IPS-18a (cell line): ENCODE measurements around the gene FBXW8.
A peak's percentile ranks its signal among the peaks of the same experiment; 100 is the strongest.

Source experiments
- H3K27ac ChIP-seq: one replicate; pipeline ENCODE4 v1.5.1; 2013; ENCODE audit warnings: low read length
- H3K27me3 ChIP-seq: one replicate; pipeline ENCODE4 v1.6.1; 2013; ENCODE audit warnings: mild to moderate bottlenecking, low read length; ENCODE audit not compliant: control insufficient read depth, insufficient read depth
- H3K36me3 ChIP-seq: one replicate; pipeline ENCODE4 v1.6.1; 2013; ENCODE audit warnings: low read depth, low read length; ENCODE audit not compliant: control insufficient read depth
- H3K4me1 ChIP-seq: one replicate; pipeline ENCODE4 v1.6.1; 2013; ENCODE audit warnings: low read depth, low read length; ENCODE audit not compliant: control insufficient read depth
- H3K4me3 ChIP-seq: one replicate; pipeline ENCODE4 v1.5.1; 2013; ENCODE audit warnings: low read length
- H3K9ac ChIP-seq: one replicate; pipeline ENCODE4 v1.6.1; 2013; ENCODE audit warnings: mild to moderate bottlenecking, low read length, moderate library complexity
- H3K9me3 ChIP-seq: one replicate; pipeline ENCODE4 v1.6.1; 2013; ENCODE audit warnings: low read depth, low read length; ENCODE audit not compliant: control insufficient read depth

The FBXW8 gene

DNA sequence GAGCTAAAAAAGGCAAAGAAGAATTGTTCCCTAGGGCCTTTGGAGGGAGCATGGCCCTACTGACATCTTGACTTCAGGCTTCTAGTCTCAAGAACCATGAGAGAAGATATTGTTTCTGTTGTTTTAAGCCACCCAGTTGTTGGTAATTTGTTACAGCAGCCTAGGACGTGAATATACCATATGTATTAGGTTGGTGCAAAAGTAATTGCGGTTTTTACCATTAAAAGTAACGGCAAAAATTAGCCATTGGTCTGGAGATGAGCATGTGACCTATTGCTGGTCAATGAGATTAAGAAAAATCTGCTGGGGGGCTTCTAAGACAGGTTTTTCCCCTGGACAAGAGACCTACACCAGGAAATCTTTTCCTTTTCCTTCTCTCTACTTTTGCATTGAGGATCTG lies 19.7 kb upstream of the FBXW8 start:
- Histone ChIP-seq H3K9me3 (no peaks in the 10 kb centered on the region), H3K4me1 (peaks cover 4% of the 10 kb centered on the region), H3K27ac (no peak overlapping the region), H3K27me3 (no peaks in the 10 kb centered on the region), H3K36me3 (no peaks in the 10 kb centered on the region), H3K9ac (no peak overlapping the region), H3K4me3 (no peak overlapping the region)

DNA sequence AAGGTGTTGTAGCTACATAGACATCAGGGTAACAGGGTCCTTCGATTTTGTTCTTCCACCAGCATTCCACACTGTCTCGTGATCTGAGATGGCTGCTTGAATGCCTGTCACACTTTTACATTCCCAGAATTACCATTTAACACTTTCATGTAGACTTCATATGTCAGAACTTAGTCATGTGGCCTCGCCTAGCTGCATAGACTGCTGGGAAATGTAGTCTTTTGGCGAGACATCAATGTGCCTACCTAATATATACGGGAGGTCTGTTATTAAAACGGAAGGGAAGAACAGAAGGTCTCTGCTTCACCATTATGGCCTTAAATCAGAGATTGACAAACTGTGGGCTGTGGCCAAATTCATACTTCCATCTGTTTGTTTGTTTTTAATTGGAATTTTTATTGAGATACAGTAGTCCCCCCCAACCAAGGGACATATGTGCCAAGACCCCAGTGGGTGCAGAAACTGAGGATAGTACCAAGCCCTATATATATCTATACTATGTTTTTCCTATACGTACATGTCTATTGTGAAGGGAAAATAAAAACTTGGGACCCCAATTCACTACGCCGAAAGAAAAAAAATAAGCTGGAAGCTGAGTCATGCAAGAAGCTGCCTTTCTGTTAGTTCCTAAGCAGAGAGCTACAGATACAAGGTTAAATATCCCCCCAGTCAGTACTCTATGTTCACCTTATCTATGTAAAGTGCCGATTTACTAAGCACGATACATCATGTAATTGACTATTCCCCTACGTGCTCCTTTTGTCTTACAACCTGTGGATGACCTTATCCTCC lies 18.2 kb upstream of the FBXW8 start:
- no peak overlapping the region for H3K9ac ChIP-seq
- no peaks in the 10 kb centered on the region for H3K27me3 ChIP-seq
- H3K4me1 ChIP-seq, result peaks cover 4% of the 10 kb centered on the region

DNA sequence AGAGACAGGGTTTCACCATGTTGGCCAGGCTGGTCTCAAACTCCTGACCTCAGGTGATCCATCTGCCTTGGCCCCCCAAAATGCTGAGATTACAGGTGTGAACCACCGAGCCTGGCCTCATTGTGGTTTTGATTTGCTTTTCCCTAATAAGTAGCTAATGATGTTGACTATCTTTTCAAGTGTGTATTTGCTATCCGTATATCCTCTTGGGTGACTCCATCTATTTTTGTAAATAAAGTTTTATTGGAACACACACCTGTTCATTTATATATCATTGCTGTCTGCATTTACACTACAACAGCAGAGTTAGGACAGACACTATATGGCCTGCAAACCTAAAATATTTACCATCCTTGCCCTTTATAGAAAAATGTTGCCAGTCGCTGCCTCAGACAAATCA lies 15.8 kb upstream of the FBXW8 start:
- Histone ChIP-seq H3K4me3 (no peak overlapping the region), H3K27ac (no peak overlapping the region), H3K36me3 (no peaks in the 10 kb centered on the region), H3K27me3 (no peaks in the 10 kb centered on the region), H3K4me1 (peaks cover 4% of the 10 kb centered on the region), H3K9ac (no peak overlapping the region), H3K9me3 (no peaks in the 10 kb centered on the region)

More for the DNA sequence above, 18.2 kb upstream of the FBXW8 start:
- Histone ChIP-seq H3K4me3 (no peak overlapping the region), H3K9me3 (no peaks in the 10 kb centered on the region), H3K27ac (no peak overlapping the region), H3K36me3 (no peaks in the 10 kb centered on the region)

DNA sequence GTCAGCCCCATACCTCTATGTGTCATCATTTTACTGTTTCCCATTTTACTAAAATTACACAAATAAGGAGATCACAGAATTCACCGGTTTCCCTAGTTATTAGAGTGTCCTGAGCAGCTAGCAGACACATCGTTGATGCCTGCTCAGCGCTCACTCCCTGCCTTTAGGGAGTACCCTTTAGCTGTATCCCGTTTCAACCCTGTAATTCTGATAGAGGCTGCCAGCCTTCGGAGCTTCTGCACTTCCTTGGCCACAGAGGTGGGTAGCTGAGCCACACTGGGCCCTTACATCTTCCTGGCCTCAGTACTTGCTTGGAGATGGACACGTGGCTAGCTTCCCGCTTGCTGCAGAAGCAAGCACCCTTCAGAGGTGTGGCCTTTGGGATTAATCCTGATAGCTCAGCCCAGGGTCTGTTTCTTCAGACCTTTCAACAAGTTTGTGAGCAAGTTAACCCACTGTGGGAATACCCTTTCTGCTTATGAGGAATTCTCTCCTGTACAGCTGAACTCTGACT lies 14.3 kb upstream of the FBXW8 start:
- Histone ChIP-seq H3K36me3 (no peaks in the 10 kb centered on the region), H3K9ac (no peak overlapping the region), H3K27ac (no peak overlapping the region), H3K27me3 (no peaks in the 10 kb centered on the region), H3K9me3 (no peaks in the 10 kb centered on the region), H3K4me3 (no peak overlapping the region), H3K4me1 (peaks cover 4% of the 10 kb centered on the region)

DNA sequence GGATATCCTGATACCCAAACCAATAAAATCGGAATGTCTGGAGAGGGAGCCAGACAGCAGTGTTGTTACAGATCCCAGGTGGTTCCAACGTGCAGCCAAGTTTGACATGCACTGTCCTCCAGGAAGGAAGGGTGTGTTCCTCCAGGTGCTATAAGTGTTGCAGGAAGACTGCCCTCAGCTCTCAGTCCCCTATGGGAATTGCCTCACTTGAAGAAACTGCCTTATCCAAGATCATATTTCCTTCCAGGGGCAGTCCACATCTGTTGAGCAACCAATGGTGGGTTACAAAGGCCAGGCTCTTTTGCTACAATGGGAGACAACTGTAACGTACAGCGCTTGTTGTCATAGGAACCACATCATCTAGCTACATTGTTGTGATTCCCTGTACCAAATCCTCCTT lies 13.3 kb upstream of the FBXW8 start:
- Histone ChIP-seq H3K27me3 (no peaks in the 10 kb centered on the region), H3K4me3 (no peak overlapping the region)

DNA sequence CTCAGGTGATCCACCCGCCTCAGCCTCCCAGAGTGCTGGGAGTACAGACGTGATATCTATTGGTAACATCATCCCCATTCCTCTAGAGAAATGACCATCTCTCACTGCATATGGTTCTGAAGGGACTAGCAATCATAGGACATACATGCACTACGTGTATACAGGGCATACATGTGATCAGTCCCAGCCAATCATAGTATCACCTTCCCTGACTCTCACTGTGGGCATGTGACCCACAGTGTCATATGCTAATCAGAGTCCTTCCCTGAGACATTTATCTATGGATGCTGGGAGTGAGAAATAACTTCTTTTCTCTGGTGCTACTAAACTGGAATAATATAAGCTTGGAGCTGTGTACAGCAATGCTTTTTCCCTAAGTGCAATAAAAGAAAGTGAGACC lies 12.1 kb upstream of the FBXW8 start:
- no peaks in the 10 kb centered on the region for H3K4me1 ChIP-seq
- no peak overlapping the region for H3K4me3 ChIP-seq
- H3K27me3 ChIP-seq, result no peaks in the 10 kb centered on the region
- H3K36me3 ChIP-seq, result no peaks in the 10 kb centered on the region
- no peak overlapping the region for H3K9ac ChIP-seq
- H3K9me3 ChIP-seq, result no peaks in the 10 kb centered on the region
- no peak overlapping the region for H3K27ac ChIP-seq

More for the DNA sequence above, 13.3 kb upstream of the FBXW8 start:
- Histone ChIP-seq H3K9me3 (no peaks in the 10 kb centered on the region), H3K27ac (no peak overlapping the region), H3K36me3 (no peaks in the 10 kb centered on the region), H3K9ac (no peak overlapping the region), H3K4me1 (no peaks in the 10 kb centered on the region)

DNA sequence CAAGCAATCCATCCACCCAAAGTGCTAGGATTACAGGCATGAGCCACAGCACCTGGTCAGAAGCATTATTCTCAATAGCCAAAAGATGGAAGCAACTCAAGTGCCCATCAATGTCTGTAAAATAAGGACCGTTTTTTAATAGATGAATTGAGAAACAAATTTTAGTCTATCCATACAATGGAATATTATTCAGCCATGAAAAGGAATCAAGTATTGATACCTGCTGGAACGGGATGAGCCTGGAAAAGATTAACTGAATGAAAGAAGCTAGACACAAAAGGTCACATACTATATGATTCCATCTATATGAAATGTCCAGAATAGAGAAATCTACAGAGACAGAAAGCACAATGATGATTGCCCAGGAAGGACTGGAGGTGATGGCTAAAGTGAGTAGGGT lies 9.1 kb upstream of the FBXW8 start:
- Histone ChIP-seq H3K4me1 (peaks cover 2% of the 10 kb centered on the region), H3K27me3 (no peaks in the 10 kb centered on the region), H3K36me3 (no peaks in the 10 kb centered on the region), H3K9ac (no peak overlapping the region), H3K27ac (no peak overlapping the region), H3K4me3 (no peak overlapping the region), H3K9me3 (no peaks in the 10 kb centered on the region)

DNA sequence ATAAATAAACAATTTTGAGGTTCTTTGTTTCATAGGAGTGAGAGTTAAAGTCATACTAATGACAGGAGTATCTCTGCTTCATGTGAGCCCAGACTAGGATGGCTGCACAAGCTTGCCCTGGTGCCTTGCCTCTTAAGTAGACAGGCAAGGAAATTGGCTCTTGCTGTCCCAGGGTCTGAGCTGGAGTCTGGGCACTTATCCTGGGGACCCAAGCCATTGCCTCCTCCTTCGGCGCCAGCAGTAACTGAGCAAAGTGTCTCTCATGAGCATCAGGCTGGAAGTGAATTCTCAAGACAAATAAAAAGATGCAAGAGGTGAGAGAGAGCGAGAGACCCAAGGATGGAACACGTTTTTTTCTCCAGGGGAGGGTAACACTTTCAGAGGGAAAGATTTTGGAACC lies 6.9 kb upstream of the FBXW8 start:
- Histone ChIP-seq H3K27me3 (no peaks in the 10 kb centered on the region), H3K4me1 (peaks cover 8% of the 10 kb centered on the region), H3K9ac (no peak overlapping the region), H3K4me3 (no peak overlapping the region), H3K36me3 (no peaks in the 10 kb centered on the region), H3K27ac (no peak overlapping the region), H3K9me3 (no peaks in the 10 kb centered on the region)

DNA sequence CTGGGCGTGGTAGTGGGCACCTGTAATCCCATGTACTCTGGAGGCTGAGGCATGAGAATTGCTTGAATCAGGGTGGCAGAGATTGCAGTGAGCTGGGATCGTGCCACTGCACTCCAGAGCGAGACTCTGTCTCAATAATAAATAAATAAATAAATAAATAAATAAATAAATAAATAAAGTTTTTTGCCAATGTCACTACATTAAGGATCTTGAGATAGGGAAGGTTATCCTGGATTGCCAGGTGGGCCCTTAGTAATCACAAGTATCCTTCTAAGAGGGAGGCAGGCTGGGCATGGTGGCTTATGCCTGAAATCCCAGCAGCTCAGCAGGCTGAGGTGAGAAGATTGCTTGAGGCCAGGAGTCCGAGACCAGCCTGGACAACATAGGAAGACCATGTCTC lies 4.5 kb upstream of the FBXW8 start:
- H3K9ac ChIP-seq, result no peak overlapping the region
- no peaks in the 10 kb centered on the region for H3K27me3 ChIP-seq
- no peaks in the 10 kb centered on the region for H3K36me3 ChIP-seq
- no peak overlapping the region for H3K27ac ChIP-seq
- no peaks in the 10 kb centered on the region for H3K9me3 ChIP-seq
- peaks cover 8% of the 10 kb centered on the region for H3K4me1 ChIP-seq
- no peak overlapping the region for H3K4me3 ChIP-seq

DNA sequence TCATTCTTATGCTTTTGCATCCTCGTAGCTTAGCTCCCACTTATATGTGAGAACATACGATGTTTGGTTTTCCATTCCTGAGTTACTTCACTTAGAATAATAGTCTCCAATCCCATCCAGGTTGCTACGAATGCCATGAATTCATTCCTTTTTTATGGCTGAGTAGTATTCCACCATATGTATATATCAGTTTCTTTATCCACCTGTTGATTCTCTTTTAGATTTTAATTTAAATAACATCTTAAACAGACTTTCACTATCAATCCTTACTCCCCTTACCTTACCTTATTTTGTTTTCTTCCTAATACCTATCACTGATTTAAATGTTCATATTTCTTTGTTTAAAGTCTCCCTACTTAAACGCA lies 488 bp upstream of the FBXW8 start:
- Histone ChIP-seq H3K36me3 (no peaks in the 10 kb centered on the region), H3K27me3 (no peaks in the 10 kb centered on the region), H3K27ac (no peak overlapping the region), H3K9ac (peak overlapping the region; percentile 78), H3K9me3 (no peaks in the 10 kb centered on the region), H3K4me1 (peaks cover 12% of the 10 kb centered on the region), H3K4me3 (peak overlapping the region; percentile 85)

DNA sequence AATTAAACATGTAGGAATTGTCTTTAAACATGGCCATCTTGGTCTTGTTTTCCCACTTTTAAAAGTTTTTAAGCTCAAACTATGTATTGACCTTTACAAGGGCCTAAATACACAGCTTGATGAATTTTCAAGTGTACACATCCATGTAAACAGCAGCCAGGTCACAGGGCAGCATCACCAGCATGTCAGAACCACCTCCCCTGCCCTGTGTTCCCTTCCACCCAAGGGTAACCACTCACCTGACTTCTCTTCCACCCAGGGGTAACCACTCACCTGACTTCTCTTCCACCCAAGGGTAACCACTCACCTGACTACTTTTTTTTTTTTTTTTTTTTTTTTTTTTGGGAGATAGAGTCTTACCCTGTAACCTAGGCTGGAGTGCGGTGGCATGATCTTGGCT lies 4.6 kb downstream of the FBXW8 start:
- Histone ChIP-seq H3K27ac (no peak overlapping the region), H3K4me1 (peaks cover 4% of the 10 kb centered on the region), H3K27me3 (no peaks in the 10 kb centered on the region), H3K36me3 (no peaks in the 10 kb centered on the region), H3K9ac (no peak overlapping the region), H3K4me3 (no peak overlapping the region), H3K9me3 (no peaks in the 10 kb centered on the region)

DNA sequence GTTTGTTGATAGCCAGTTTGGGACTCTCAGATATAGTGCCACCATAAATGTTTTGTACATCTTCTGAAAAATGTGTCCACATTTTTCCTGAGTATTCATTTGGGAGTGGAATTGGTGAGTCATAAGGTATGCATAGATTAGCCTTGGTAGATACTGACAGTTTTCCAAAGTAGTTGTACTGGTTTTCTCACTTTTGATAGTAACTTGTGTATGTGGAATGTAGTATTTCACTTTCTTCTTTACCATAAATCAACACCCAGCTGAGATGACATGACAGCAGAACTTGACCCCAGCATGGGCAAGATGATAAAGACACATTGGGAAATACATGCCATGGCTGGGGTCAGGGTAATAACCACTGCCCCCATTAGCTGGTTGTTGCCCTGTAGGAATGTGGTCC lies 5.4 kb downstream of the FBXW8 start:
- no peaks in the 10 kb centered on the region for H3K9me3 ChIP-seq
- peaks cover 4% of the 10 kb centered on the region for H3K4me1 ChIP-seq
- H3K27me3 ChIP-seq, result no peaks in the 10 kb centered on the region
- H3K9ac ChIP-seq, result no peak overlapping the region
- H3K27ac ChIP-seq, result no peak overlapping the region
- H3K4me3 ChIP-seq, result no peak overlapping the region
- no peaks in the 10 kb centered on the region for H3K36me3 ChIP-seq
